HG02938 (cell line): ENCODE measurements around the gene FUT8.

Source experiments
- ATAC-seq: cut with Tn5 transposase; IDR thresholded peaks from one replicate; pipeline ENCODE4 v1.9.1; 2021; ENCODE audit warnings: mild to moderate bottlenecking, moderate library complexity; ENCODE audit not compliant: unreplicated experiment

FUT8 gene

DNA sequence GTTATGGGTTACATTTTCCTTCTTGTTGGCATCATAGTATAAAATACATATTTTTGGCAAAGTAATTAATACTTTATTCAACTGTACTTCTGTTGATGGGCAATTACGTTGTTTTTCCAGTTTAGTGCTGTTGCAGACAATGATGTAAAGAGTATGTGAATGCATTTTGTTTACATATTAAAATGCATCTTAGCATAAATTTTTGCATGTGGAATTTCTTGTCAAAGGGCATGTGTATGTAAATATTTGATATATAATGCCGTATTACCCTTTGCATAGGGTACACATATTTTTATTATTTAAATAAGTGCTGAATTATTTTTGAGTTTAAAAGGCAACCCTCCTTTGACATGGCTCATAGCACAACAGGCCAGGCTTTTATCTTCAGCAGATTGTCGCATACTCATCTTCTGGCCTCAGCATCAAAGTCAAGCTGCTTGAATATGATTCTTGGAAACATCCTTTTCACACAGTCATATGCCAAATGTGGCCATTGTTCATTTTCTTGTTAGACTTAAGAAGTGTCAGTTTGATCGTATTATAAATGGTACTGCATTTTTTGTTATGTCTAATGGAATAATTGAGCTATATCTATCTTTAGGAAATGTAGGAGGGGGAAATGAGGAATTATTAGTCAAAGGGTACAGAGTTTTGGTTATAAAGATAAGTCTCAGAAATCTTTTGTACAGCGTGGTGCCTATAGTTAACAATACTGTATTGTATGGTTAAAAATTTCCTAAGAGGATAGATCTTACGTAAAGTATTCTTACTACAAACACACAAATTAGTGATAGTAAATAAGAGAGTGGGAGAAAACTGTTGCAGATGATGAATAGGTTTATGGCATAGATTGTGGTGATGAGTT lies 138.5 kb downstream of the FUT8 start:
- ATAC-seq = no peak

DNA sequence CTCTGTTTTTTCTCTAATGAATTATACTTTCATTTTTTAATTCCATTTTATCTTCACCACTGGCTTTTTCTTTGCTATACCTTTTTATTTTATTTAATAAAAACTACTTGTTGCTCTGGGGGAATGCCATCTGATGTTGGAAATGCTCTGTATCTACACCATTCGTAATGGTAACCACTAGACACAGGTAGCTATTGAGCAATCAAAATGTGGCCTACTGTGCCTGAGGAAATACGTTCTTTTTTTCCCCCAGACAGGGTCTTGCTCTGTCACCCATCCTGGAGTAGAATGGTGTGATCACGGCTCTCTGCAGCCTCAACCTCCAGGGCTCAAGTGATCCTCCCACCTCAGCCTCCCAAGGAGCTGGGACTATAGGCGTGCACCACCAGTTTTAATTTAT lies 140.2 kb downstream of the FUT8 start:
- no peak for ATAC-seq

DNA sequence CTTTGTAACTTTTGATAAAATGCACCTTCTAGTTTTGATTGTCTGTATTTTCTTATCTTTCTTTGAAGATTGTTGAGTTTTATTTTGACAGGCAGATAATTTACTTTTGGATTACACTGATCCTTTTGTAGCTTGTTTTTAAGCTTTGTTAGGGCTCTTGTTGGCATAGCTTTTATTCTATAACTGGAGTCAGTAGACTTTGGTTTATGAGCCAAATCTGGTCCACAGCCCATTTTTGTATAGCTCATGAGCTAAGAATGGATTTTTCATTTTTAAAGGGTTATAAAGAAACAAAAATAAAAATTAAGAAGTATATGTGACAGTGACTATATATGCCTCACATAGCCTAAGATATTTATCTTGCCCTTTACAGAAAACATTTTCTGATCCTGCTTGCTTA lies 142.3 kb downstream of the FUT8 start:
- ATAC-seq = no peak

DNA sequence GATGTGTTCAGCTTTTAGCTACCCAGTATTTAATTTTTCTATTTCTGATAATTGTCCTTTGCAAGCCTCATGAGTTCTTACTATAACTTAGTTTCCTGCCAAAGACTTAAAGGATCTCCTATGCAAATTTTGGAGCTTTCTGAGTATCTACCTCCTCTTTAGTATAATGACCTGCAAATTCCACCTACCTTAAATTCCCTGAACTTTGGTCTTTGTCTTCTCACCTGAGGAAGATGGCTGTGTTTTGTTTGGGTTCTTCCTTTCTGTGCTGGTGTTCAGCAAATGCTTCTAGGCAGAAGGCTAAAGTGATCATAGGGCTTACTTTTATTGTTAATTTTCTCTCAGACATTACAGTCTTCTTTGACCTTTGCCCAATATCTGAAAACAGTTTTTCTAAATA lies 142.8 kb downstream of the FUT8 start:
- ATAC-seq = no peak

DNA sequence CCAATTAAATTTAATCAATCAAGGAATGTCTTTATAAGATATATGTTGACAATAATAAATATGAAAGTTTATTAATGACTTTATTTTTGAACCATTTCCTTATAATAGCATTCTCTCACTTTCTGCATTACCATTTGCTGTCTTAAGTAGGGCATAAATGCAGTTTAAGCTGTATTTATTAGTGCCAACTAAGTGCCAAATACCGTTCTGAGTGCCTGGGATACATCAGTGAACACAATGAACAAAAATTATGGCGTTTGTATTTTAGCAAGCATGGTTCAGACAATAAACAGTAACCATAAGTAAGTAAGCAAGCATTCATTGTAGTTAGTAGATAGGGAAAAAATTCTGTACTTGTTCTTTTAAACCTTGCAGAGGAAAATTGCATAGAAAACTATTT lies 145.8 kb downstream of the FUT8 start:
- no peak for ATAC-seq

DNA sequence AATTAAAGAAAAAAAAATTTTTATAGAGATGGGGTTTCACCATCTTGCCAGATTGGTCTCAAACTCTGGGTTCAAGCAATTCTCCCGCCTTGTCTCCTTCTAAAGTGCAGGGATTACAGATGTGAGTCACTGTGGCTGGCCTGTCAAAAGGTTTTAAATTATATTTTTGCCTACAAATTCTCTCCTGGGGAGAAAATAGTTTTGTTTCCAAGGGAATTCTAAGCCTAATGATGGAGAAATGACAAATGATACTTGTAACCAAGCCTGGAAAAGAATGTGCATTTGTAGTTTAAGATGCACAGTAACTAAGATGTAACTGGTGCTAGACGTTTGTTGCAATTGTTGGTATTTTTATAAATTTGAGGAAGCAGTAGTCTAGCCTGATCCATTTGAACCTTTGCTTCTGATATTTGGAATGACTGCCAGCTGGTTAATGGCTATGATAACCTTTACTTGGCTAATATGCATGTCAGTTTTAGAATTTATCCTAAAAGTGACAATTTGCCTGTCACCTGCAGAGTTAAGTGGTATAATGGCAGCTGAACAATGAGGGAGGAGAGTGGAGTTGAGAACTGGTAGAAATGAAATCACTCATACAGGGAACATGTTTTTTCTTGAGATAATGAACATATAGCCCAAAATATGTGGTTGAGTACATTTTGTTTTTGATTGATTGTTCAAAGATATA lies 148.0 kb downstream of the FUT8 start:
- ATAC-seq = no peak

DNA sequence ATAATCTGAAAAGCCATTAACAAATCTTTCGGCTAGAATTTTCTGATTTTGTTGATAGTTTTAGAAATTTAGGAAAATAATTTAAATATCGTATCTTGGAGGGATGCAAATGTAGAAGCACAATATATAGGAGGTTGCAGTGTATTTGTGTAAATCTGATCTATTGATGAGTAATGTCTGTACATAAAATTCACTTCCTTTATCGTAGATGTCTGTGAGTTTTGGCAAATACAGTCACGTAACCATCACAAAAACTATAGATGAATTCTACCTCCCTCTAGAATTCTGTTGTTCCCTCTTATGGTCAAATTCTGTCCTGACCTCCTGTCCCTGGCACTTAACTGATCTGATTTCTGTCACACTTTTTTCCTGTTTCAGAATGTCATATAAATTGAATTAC lies 151.8 kb downstream of the FUT8 start:
- no peak for ATAC-seq

DNA sequence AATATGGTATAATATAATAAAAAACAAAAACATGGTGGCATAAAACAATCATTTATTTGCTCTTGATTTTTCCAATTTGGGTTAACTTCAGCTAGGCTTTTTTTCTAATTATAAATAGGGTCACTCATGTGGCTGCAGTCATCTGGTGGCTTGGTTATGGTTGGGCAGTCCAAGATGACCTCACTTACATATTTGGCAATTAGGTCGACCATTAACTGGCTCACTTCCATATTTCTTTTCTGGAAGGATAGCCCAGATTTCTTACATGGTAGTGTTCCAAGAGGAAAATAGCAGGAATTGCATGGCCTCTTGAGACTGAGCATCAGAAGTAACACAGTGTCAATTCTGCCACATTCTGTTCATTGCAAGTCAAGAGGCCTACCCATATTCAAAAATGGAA lies 153.4 kb downstream of the FUT8 start:
- ATAC-seq = no peak

DNA sequence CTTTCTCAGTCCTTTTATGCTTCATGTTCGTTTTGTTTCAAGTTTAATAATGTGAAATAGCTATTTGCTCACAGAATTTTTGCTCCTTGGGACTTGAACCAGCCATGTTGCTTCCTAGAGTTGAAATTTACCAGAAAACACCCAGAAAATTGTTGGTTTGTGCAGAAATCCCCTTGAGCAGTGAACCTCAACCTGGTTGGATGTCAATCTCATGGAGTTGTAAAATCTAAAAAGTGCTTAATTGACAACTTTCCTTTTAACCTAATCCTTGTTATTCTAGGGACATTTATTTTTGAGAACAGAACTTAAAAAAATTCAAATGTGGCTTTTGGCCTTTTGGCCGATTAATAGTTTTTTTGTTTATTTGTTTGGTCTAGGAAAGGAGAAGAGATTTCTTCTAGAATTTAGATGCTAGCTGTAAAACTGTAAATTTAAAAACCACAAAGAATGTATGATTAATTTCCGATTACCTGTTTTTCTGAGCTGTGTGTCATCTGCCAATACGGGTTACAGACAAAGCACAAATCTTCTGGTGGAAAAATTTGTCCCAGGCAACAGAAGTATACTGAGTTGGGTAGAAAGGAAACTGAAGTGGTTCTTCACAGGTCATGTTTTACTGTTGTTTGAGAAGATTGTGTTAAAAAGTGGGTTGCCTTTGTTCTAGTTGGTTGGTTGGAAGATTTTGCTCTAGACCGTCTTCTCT lies 154.4 kb downstream of the FUT8 start:
- no peak for ATAC-seq

DNA sequence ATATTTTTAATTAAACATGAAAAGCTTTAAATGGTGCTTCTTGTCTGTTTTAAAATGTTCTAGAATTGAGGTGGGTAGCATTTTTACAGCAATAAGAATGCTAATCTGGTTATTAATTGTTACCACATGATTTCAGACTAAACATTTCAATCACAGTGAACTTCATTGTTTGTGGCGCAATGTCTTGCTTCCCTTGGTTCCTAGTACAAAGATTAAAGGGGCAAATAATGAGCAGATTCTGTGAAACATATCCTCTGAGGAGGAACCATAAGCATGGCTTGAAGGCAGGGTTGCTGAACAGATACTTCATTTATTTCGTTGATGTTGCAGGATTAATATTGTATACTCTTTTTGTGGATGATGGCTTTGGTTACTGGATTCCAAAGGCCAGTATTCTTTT lies 162.1 kb downstream of the FUT8 start:
- ATAC-seq = no peak

DNA sequence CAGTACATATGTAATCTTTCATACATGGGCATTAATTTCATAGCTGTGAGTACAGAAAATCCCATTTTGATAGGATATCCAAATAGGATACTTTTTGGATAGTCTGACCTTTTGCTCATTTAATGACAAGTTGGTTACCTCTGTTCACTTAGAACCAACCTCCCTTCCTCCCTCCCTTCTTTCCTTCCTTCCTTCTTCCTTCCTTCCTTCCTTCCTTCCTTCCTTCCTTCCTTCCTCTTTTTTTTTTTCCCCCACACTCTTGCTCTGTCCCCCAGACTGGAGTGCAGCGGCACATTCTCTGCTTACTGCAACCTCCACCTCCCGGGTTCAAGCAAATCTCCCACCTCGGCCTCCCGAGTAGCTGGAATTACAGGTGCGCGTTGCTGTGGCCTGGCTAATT lies 162.9 kb downstream of the FUT8 start:
- no peak for ATAC-seq

DNA sequence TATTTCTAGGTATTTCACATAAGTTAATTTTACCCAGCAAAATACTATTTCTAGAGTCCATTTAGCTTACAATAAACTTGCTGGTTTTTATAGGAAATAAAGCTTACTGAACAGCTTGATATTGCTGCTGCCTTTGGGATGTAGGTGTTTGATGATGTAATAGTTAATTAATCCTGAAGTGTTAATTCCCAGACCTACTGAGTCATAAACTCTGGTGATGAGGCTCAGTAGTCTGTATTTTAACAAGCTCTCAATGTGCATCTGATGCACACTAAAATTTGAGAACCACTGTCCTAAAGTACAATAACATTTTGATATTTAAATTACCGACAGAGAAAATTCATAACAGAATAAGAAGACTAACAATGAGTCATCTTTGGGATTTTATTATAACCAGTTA lies 168.4 kb downstream of the FUT8 start:
- ATAC-seq = no peak

DNA sequence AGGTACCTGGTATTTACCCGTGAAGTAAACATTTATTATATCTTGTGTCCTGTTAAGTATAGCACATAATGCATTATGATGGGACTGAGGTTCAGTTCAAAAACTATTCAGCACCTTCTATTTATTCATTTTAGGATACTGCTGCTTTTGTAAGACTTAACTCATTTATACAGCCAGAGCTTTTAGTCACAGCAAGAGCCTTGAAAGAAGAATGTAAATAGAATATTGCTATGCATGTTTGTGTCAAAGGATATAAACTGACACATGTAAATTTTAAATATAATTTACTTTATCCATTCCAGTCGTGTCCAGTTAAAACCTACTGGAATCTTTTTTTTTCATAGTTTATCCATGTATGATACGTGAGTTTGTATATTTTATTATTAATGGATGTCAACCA lies 168.8 kb downstream of the FUT8 start:
- no peak for ATAC-seq

DNA sequence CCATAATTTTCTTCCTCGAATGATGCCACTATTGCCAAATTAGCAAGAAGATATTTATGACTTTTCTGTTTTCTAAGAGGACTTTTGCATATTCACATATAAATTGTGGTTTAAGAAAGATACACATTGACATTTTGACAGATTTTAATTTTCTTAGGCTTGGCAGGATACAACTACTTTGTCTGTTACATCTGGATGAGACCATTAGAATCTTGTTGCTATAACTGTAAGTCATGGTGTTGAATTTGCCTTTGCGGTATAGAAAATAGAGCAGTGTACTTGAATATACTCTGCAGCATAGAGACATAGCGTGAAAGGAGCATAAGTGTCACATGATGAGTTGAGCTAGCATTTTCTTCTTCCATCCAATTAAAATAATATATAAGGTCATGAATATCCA lies 169.3 kb downstream of the FUT8 start:
- ATAC-seq = no peak

DNA sequence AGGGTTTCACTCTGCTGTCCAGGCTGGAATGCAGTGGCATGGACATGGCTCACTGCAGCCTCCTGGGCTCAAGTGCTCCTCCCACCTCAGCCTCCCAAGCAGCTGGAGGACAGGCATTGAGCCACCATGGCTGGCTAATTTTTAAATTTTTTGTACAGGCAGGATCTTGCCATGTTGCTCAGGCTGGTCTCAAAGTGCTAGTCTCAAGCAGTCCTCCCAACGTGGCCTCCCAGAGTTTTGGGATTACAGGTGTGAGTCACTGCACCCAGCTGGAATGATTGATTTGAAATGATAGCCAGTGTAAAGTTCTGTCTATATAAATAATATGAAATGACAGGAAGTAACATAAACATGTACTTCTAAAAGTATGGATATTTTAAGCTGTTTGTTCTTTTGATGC lies 172.7 kb downstream of the FUT8 start:
- ATAC-seq = no peak

DNA sequence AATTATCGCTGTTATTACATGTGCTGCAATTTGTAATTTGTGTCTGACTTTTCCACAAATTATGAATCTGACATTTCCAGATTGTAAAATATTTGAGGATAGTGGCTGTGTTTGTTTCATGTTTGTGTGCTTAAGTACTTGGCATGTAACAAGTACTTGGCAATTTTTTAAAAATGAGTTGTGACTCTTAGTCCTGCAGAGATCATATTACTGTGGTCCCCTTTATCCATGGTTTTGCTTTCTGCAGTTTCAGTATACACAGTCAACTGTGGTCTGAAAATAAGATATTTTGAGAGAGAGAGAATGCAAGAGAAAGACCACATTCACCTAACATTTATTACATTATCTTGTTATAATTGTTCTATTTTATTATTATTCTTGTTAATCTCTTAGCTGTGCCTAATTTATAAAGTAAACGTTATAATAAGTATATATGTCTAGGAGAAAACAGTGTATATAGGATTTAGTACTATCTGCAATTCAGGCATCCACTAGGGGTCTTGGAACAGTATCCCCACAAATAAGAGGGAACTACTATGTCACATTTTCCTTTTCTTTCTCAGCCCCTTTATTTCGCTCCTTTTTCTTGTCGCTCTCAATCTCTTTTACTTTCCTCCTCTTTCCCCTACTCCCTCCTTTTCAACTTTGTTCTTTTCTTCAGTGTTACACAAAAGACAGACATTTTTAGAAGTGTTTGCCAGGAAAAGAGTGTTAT lies 176.1 kb downstream of the FUT8 start:
- no peak for ATAC-seq

DNA sequence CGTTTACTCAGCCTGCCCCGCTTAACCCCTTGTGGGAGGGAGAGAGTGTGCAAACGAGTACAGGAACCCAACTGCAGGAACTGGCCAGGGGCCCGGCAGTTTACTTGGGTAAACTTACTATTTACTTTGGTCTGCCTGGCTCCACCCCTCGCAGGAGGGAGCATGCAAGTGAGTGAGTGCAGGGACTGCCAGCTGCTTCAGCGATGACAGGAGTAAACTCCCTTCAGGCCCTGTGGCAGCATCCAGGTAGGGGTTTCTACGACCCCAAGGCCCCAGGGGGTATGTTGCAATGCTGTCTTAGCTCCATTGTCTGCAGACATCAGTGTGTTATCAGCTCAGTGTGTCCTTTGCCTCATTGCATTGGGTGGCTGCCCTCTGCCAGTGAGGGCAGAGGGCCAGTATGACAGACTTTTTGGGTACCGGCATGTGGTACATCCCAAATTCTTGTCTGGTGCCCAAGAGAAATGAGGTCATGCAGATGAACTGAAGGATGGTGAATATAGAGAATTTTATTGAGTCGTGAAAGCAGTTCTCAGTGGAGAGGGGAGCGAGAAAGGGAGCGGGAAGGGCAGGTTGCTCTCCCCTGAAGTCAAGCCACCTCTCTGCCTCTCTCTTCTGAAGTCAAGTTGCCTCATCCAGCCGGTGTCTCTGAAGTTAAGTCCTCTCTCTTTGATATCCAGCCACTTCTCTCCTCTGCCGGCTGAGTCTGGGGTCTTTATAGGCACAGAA lies 181.8 kb downstream of the FUT8 start:
- ATAC-seq = no peak

DNA sequence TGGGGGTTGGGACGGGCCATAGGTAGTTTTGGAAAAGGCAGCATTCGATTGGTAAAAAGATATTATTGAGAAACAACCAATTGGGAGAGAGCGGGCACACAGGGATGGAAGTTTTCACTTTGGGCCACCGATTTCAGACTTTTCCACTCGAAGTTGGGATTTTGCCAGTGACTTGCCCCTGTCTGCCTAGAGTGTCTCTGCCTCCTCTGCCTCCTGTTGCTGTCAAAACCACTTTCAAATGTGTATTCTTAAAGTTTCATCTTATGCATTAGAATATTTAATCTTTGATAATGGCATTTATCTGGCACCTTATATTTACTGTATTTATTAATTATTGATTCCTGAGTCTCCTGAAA lies 182.3 kb downstream of the FUT8 start:
- ATAC-seq = no peak

DNA sequence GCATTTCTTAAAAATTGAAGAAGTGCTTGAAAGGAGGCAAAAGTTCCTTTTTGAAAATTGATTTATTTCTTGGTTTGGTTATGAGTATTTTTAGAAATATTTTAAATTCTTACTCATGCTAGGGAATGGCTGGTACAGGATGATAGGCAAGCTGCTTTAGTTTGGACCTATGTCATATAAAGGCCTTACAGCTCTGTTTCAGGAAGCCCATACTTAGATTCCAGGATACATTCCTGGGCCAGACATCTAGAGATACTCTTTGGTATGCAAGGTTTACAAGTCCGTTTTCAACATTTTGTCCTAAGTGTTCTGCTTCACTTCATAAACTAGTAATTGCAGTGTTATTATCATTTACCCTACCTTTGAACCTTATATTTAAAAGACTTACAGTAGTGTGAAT lies 186.8 kb downstream of the FUT8 start:
- ATAC-seq = no peak

DNA sequence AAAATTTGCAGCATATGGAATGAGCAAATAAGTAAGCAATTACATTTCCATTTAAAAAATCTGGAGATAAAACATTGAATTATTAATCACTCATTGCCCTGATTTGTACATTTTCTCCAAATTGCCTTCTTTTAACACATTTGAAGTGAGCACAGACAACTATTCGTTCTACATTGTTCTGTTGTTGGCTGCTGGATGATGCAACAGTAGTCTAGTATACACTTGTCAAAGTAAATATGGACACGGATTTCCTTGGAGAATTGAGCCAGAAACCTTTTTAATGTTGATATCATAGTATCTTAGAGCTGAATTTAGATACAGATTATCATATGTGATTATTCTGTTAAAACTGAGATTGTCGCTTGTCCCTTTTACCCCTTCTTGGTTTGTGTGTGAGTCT lies 188.2 kb downstream of the FUT8 start:
- no peak for ATAC-seq

DNA sequence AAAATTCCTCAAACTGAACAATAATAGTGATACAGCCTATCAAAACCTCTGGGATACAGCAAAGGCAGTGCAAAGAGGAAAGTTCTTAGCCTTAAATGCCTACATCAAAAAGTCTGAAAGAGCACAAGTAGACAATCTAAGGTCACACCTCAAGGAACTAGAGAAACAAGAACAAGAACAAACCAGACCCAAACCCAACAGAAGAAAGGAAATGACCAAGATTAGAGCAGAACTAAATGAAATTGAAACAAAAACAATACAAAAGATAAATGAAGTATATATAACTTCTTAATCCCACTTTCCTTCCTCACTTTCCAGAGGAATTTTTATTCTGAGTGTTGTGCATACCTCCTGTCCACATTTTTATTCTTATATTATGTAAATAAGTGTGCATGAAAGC lies 192.0 kb downstream of the FUT8 start:
- ATAC-seq = no peak
